ENCODE measurements around the gene CHRM5.

- TF ChIP-seq CTCF (IDR thresholded peaks at IDR 0.05 in 2 of 3, conservative IDR thresholded peaks at IDR 0.05 in 1 of 3; ENCODE audit: borderline replicate concordance in 1 of 3, insufficient read depth in 1 of 3, low read depth in 2 of 3, low read length in 2 of 3) (no peak), POLR2AphosphoS5 (IDR thresholded peaks at IDR 0.05; ENCODE audit: low read depth, low read length) (no peak), SP1 (IDR thresholded peaks at IDR 0.05; ENCODE audit: low read depth) (no peak), REST (IDR thresholded peaks at IDR 0.05; ENCODE audit: low read depth) (no peak), YY1 (IDR thresholded peaks at IDR 0.05; ENCODE audit: extremely low read depth, insufficient replicate concordance, low read depth, low read length) (no peak), EZH2 (IDR thresholded peaks at IDR 0.05) (no peak), EZH2phosphoT487 (IDR thresholded peaks at IDR 0.05; ENCODE audit: borderline replicate concordance) (no peak), RAD21 (IDR thresholded peaks at IDR 0.05; ENCODE audit: low read depth) (no peak), CEBPB (IDR thresholded peaks at IDR 0.05; ENCODE audit: low read depth) (no peak)
Observed at GRCh38 chr15:33941279-33942063, 26.8 kb upstream of the CHRM5 start.
